DND-41 (cell line): Measurements from ENCODE around the gene ETFA.

Experiments used
- ATAC-seq: fragments of 200-7000 bp; cut with Tn5 transposase; 3 replicates; pipeline ENCODE4 v1.9.1; 2021; ENCODE audit warnings: low read depth; ENCODE audit not compliant: insufficient read depth
- DNase-seq: peaks from one replicate; pipeline ENCODE4 v3.0.0-alpha.2; 2020
- H2AFZ ChIP-seq: 2 replicates; pipeline ENCODE4 v1.6.0; 2012; ENCODE audit warnings: low read depth, low read length
- H3K27ac ChIP-seq: 2 replicates; pipeline ENCODE4 v1.5.1; 2012; ENCODE audit warnings: low read length, inconsistent platforms
- H3K27me3 ChIP-seq: fragments of 200-600 bp; sonication (generic); 2 replicates; pipeline ENCODE4 v1.6.0; 2012; ENCODE audit warnings: low read length, mild to moderate bottlenecking, inconsistent platforms; ENCODE audit not compliant: insufficient read depth, poor library complexity
- H3K36me3 ChIP-seq: 2 replicates; pipeline ENCODE4 v1.5.1; 2012; ENCODE audit warnings: low read length, inconsistent platforms; ENCODE audit not compliant: insufficient read depth
- H3K4me1 ChIP-seq: 2 replicates; pipeline ENCODE4 v1.5.1; 2012; ENCODE audit warnings: mild to moderate bottlenecking, low read length; ENCODE audit not compliant: insufficient read depth
- H3K4me2 ChIP-seq: 2 replicates; pipeline ENCODE4 v1.6.0; 2012; ENCODE audit warnings: mild to moderate bottlenecking, moderate library complexity, low read length, inconsistent platforms; ENCODE audit not compliant: insufficient read depth
- H3K4me3 ChIP-seq, 2 experiments: fragments of 200-600 bp in 1 of 2; shearing (Covaris generic) in 1 of 2; 2 replicates each; pipeline ENCODE4 v1.5.1; 2012 to 2016; ENCODE audit warnings: inconsistent platforms in 2 of 2, low read length in 2 of 2, mild to moderate bottlenecking in 2 of 2, low read depth in 1 of 2, moderate library complexity in 1 of 2
- H3K79me2 ChIP-seq: 2 replicates; pipeline ENCODE4 v1.6.0; 2012; ENCODE audit warnings: low read length, inconsistent platforms; ENCODE audit not compliant: insufficient read depth
- H3K9ac ChIP-seq: 2 replicates; pipeline ENCODE4 v1.6.0; 2012; ENCODE audit warnings: low read depth, mild to moderate bottlenecking, inconsistent platforms, low read length, moderate library complexity
- H3K9me3 ChIP-seq: 2 replicates; pipeline ENCODE4 v1.5.1; 2012; ENCODE audit warnings: low read length, moderate library complexity, mild to moderate bottlenecking, inconsistent platforms; ENCODE audit not compliant: insufficient read depth, severe bottlenecking
- H4K20me1 ChIP-seq: 2 replicates; pipeline ENCODE4 v1.6.0; 2012; ENCODE audit warnings: low read length; ENCODE audit not compliant: insufficient read depth
- EZH2 ChIP-seq: IDR thresholded peaks from 3 replicates; pipeline ENCODE4 v1.6.1; 2012; ENCODE audit warnings: borderline replicate concordance, low read depth, mild to moderate bottlenecking, moderate library complexity, low read length, inconsistent platforms; ENCODE audit not compliant: severe bottlenecking
- TF ChIP-seq, protein P1 (sequence below): IDR thresholded peaks from 2 replicates; pipeline ENCODE4 v1.5.1; 2012; ENCODE audit warnings: borderline replicate concordance, low read length, moderate library complexity, mild to moderate bottlenecking; ENCODE audit not compliant: poor library complexity, severe bottlenecking; ENCODE audit errors: extremely low read depth

Gene ETFA

DNA sequence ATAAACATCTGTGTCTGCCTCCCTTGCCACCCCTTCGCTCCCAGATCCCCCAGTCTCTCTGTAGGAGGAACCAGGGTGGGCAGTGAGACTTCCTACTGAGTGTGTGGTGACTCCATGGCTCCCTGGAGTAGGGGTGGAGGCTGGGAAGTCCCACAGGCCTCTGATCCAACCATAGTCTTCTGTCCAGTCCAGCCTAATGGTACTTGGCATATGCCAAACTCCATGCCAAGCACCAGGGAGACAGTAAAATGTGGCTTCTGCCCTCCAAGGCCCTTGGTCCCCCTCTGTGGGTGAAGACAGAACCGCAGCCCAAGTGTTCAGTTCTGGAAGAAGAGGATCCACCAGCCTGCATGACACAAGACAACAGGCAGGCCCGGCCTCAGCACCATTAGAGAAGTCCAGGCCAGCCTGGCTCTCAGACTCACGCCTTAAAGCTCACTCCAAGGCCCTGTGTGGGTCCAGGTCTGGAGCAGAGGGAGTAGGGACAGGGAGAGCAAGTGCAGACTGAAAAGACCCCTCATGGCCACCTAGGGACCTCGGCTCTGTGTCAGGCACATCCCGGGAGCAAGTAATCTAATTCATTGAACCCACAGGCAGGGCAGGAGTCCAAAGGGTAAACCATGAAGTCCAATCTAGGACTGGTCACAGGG, 112.7 kb downstream of the ETFA start:
- no peaks in the 10 kb centered on the region for H4K20me1 ChIP-seq
- H3K9ac ChIP-seq: no peak overlapping the region
- H3K9me3 ChIP-seq: no peaks in the 10 kb centered on the region
- no peaks in the 10 kb centered on the region for H3K36me3 ChIP-seq
- no peak overlapping the region for H3K27ac ChIP-seq
- H3K4me1 ChIP-seq: no peaks in the 10 kb centered on the region
- H3K4me2 ChIP-seq: no peak overlapping the region
- ATAC-seq (no peak), DNase-seq (no peak)
- no peaks in the 10 kb centered on the region for H3K27me3 ChIP-seq
- H2AFZ ChIP-seq: no peak overlapping the region
- no peak overlapping the region for H3K4me3 ChIP-seq
- no peaks in the 10 kb centered on the region for H3K79me2 ChIP-seq
- TF ChIP-seq, protein P1, sequence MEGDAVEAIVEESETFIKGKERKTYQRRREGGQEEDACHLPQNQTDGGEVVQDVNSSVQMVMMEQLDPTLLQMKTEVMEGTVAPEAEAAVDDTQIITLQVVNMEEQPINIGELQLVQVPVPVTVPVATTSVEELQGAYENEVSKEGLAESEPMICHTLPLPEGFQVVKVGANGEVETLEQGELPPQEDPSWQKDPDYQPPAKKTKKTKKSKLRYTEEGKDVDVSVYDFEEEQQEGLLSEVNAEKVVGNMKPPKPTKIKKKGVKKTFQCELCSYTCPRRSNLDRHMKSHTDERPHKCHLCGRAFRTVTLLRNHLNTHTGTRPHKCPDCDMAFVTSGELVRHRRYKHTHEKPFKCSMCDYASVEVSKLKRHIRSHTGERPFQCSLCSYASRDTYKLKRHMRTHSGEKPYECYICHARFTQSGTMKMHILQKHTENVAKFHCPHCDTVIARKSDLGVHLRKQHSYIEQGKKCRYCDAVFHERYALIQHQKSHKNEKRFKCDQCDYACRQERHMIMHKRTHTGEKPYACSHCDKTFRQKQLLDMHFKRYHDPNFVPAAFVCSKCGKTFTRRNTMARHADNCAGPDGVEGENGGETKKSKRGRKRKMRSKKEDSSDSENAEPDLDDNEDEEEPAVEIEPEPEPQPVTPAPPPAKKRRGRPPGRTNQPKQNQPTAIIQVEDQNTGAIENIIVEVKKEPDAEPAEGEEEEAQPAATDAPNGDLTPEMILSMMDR: no peak
- no peak for TF ChIP-seq EZH2

DNA sequence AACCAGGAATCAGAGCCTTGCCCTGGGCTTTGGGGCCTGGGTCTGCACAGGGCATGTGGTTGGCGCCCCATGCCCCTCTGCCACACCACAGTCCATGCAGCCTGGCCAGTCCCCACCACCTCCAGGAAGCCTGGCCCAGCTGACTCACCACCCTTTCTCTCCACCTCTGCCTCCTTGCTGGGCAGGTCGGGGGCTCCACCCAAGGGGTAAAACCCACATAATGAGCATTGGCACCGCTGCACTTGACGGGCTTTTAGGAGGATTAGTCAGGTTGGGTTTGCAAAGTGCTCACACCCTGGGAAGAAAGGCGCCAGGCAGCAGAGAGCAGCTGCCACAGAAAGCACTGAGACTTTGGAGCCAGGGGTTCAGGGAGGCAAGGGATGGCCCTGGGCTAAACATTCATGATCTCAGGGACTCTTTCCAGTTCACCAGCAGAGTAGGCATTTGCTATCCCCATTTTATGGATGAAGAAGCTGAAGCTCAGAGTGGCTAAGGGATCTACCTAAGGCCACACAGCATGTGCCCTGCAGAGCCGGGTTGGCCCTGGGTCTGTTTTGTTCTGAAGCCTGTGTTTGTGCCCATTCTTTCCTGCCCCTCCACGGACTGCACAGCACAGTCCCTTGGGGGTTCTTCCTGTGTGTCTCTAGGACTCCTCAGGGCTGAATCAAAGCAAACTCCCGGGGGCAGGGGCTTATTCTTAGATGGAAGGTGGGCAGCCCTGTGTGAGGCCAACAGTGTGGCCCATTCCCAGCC, 113.4 kb downstream of the ETFA start:
- no peaks in the 10 kb centered on the region for H3K9me3 ChIP-seq
- no peaks in the 10 kb centered on the region for H3K79me2 ChIP-seq
- no peak overlapping the region for H3K27ac ChIP-seq
- ATAC-seq: no peak
- no peak for TF ChIP-seq EZH2
- TF ChIP-seq, protein P1: no peak
- DNase-seq: no peak
- no peak overlapping the region for H3K9ac ChIP-seq
- no peaks in the 10 kb centered on the region for H3K36me3 ChIP-seq
- H3K27me3 ChIP-seq: no peaks in the 10 kb centered on the region
- no peaks in the 10 kb centered on the region for H3K4me1 ChIP-seq
- no peak overlapping the region for H3K4me3 ChIP-seq
- H4K20me1 ChIP-seq: no peaks in the 10 kb centered on the region
- no peak overlapping the region for H2AFZ ChIP-seq
- no peak overlapping the region for H3K4me2 ChIP-seq

GRCh38 chr15:76196269-76197231, 114.7 kb downstream of the ETFA start:
- H3K9ac ChIP-seq: no peak overlapping the region
- no peak overlapping the region for H3K4me2 ChIP-seq
- H3K79me2 ChIP-seq: no peaks in the 10 kb centered on the region
- H2AFZ ChIP-seq: no peak overlapping the region
- DNase-seq (peak; percentile 21), ATAC-seq (peak; percentile 56; the same call in 1 of the 3 replicates)
- no peak overlapping the region for H3K4me3 ChIP-seq
- no peaks in the 10 kb centered on the region for H3K4me1 ChIP-seq
- no peaks in the 10 kb centered on the region for H3K36me3 ChIP-seq
- no peaks in the 10 kb centered on the region for H4K20me1 ChIP-seq
- no peak overlapping the region for H3K27ac ChIP-seq
- H3K27me3 ChIP-seq: no peaks in the 10 kb centered on the region
- TF ChIP-seq EZH2: no peak
- TF ChIP-seq, protein P1: no peak
- H3K9me3 ChIP-seq: no peaks in the 10 kb centered on the region
